OCI-LY3 (cell line): ENCODE data around the gene VAV2.

Experiments used
- H2AFZ ChIP-seq: fragments of 200-600, 300-600 bp; shearing (Covaris generic); 2 replicates; pipeline ENCODE4 v1.6.0; 2014; ENCODE audit warnings: antibody characterized with exemption, low read depth, low read length
- H3K27ac ChIP-seq: fragments of 200-600, 300-600 bp; sonication (generic); 2 replicates; pipeline ENCODE4 v1.5.1; 2014; ENCODE audit warnings: mild to moderate bottlenecking, low read length, moderate library complexity, mixed read lengths
- H3K27me3 ChIP-seq: fragments of 200-600, 300-600 bp; sonication (generic); 2 replicates; pipeline ENCODE4 v1.6.1; 2014; ENCODE audit warnings: low read depth, low read length, mixed read lengths
- H3K36me3 ChIP-seq: fragments of 200-600, 300-600 bp; sonication (generic); replicated peaks from 2 replicates; pipeline ENCODE3; 2014; ENCODE audit warnings: low read depth, low read length, mixed read lengths
- H3K4me1 ChIP-seq: fragments of 300-600, 200-600 bp; sonication (generic); 2 replicates; pipeline ENCODE4 v1.6.1; 2014; ENCODE audit warnings: low read length, mixed read lengths
- H3K4me2 ChIP-seq: fragments of 200-600, 300-600 bp; sonication (generic); 2 replicates; pipeline ENCODE4 v1.6.1; 2014; ENCODE audit warnings: low read length, mixed read lengths
- H3K4me3 ChIP-seq: fragments of 300-600, 200-600 bp; sonication (generic); 2 replicates; pipeline ENCODE4 v1.5.1; 2014; ENCODE audit warnings: antibody characterized with exemption, mild to moderate bottlenecking, low read length, moderate library complexity
- H3K79me2 ChIP-seq: fragments of 300-600, 200-600 bp; shearing (Covaris generic); 2 replicates; pipeline ENCODE4 v1.6.1; 2014; ENCODE audit warnings: mild to moderate bottlenecking, low read length, mixed read lengths
- H3K9ac ChIP-seq: fragments of 300-600, 200-600 bp; shearing (Covaris generic); 2 replicates; pipeline ENCODE4 v1.6.0; 2014; ENCODE audit warnings: mild to moderate bottlenecking, low read length, moderate library complexity
- H3K9me3 ChIP-seq: fragments of 200-600, 300-600 bp; shearing (Covaris generic); 2 replicates; pipeline ENCODE4 v1.6.1; 2014; ENCODE audit warnings: low read length, mixed read lengths; ENCODE audit not compliant: insufficient read depth
- H4K20me1 ChIP-seq: fragments of 200-600, 300-600 bp; sonication (generic); 2 replicates; pipeline ENCODE4 v1.6.1; 2016; ENCODE audit warnings: low read length, mixed read lengths; ENCODE audit not compliant: insufficient read depth
- EZH2phosphoT487 ChIP-seq: fragments of 200-600 bp; shearing (Covaris generic); IDR thresholded peaks from 2 replicates; pipeline ENCODE4 v1.6.1; 2018; ENCODE audit warnings: antibody characterized with exemption, mixed run types, low read depth
- TF ChIP-seq, protein P1 (sequence below): fragments of 200-600, 300-600 bp; sonication (generic); IDR thresholded peaks from 2 replicates; pipeline ENCODE4 v1.5.1; 2014; ENCODE audit warnings: antibody characterized with exemption, low read length, low read depth

Gene VAV2

GRCh38 chr9:133986774-133987445 is 5.2 kb downstream of the VAV2 start:
- H3K27me3 ChIP-seq, result no peaks in the 10 kb centered on the region
- peaks cover 16% of the 10 kb centered on the region for H3K36me3 ChIP-seq
- no peak overlapping the region for H3K4me2 ChIP-seq
- no peak overlapping the region for H3K4me3 ChIP-seq
- no peaks in the 10 kb centered on the region for H3K9me3 ChIP-seq
- H2AFZ ChIP-seq, result no peak overlapping the region
- H3K27ac ChIP-seq, result no peak overlapping the region
- TF ChIP-seq, protein P1, sequence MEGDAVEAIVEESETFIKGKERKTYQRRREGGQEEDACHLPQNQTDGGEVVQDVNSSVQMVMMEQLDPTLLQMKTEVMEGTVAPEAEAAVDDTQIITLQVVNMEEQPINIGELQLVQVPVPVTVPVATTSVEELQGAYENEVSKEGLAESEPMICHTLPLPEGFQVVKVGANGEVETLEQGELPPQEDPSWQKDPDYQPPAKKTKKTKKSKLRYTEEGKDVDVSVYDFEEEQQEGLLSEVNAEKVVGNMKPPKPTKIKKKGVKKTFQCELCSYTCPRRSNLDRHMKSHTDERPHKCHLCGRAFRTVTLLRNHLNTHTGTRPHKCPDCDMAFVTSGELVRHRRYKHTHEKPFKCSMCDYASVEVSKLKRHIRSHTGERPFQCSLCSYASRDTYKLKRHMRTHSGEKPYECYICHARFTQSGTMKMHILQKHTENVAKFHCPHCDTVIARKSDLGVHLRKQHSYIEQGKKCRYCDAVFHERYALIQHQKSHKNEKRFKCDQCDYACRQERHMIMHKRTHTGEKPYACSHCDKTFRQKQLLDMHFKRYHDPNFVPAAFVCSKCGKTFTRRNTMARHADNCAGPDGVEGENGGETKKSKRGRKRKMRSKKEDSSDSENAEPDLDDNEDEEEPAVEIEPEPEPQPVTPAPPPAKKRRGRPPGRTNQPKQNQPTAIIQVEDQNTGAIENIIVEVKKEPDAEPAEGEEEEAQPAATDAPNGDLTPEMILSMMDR, result no peak
- TF ChIP-seq EZH2phosphoT487, result no peak
- peaks cover 83% of the 10 kb centered on the region for H4K20me1 ChIP-seq
- peaks cover 99% of the 10 kb centered on the region for H3K79me2 ChIP-seq
- H3K4me1 ChIP-seq, result peaks cover 23% of the 10 kb centered on the region
- H3K9ac ChIP-seq, result no peak overlapping the region

DNA sequence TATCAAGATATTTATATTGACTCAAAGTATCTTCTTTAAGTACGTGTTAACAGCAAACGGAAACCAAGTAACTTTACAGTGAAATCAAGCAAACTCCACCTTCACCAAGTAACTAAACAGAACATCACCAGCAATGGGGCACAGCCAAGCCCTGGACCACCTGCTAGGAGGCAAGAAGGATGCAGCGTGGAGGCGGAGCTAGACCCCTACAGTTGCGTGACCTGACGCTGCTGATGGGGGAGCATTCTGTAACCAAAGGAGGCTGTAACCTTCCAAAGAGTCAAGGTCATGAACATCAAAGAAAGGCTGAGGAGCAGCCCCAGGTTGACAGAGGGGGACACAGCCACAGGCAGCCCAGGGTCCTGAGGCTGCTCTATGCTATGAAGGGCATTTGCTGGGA is 6.1 kb downstream of the VAV2 start:
- no peak overlapping the region for H3K4me2 ChIP-seq
- H3K9ac ChIP-seq, result no peak overlapping the region
- H4K20me1 ChIP-seq, result peaks cover 89% of the 10 kb centered on the region
- no peak overlapping the region for H2AFZ ChIP-seq
- no peak for TF ChIP-seq EZH2phosphoT487
- TF ChIP-seq, protein P1, result no peak
- H3K4me3 ChIP-seq, result no peak overlapping the region
- peaks cover 99% of the 10 kb centered on the region for H3K79me2 ChIP-seq
- H3K27me3 ChIP-seq, result no peaks in the 10 kb centered on the region
- H3K9me3 ChIP-seq, result no peaks in the 10 kb centered on the region
- H3K36me3 ChIP-seq, result peaks cover 22% of the 10 kb centered on the region
- H3K4me1 ChIP-seq, result peaks cover 32% of the 10 kb centered on the region
- no peak overlapping the region for H3K27ac ChIP-seq

DNA sequence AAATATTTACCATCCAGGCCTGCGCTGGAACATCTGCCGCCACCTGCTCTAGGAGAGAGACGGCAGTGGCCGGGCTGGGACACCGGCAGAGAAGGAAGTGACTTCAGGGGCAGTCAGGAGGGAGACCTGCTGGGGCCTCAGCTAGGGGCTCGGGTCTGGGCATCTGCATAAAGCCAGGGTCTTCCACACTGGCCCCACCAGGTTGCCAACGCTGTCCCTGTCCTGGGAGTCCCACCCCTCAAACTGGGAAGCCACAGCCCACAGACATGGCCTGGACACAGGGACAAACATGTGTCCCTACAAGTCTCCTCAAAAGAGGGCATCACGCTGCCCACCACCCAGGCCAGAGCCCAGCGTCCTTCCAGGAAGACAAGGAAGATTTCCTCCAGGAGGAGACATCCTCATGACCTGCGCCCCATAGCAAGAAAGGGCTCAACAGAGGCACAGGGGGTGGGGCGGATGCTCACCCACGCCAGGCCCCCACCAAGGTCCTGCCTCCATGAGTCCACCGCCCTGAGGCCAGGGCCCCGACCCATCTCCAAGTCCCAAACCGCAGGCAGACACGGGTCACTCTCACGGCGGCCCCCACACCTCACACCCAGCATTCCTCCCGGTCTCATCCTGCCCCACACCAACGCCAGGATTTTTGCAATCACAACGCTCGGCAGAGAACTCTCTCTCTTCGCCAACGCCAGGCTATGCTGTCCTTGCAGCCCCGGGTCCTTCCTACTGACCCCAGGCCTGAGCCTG is 9.0 kb downstream of the VAV2 start:
- Histone ChIP-seq H4K20me1 (peaks cover 93% of the 10 kb centered on the region), H3K9ac (no peak overlapping the region)

More for the DNA sequence above, 9.0 kb downstream of the VAV2 start:
- Histone ChIP-seq H2AFZ (no peak overlapping the region), H3K4me3 (no peak overlapping the region), H3K36me3 (peaks cover 24% of the 10 kb centered on the region), H3K27me3 (no peaks in the 10 kb centered on the region), H3K79me2 (peaks cover 100% of the 10 kb centered on the region), H3K4me2 (0 out of 2 replicates have a peak overlapping the region, but pooled peaks have one; percentile 14), H3K27ac (no peak overlapping the region), H3K9me3 (no peaks in the 10 kb centered on the region), H3K4me1 (peaks cover 41% of the 10 kb centered on the region)
- TF ChIP-seq, protein P1, result no peak
- TF ChIP-seq EZH2phosphoT487, result no peak
